HG03045 (cell line): ENCODE results near the gene TTLL12.

ENCODE experiments used
- ATAC-seq: cut with Tn5 transposase; IDR thresholded peaks from one replicate; pipeline ENCODE4 v1.9.1; 2021; ENCODE audit warnings: mild to moderate bottlenecking, moderate library complexity; ENCODE audit not compliant: unreplicated experiment

TTLL12 gene

DNA sequence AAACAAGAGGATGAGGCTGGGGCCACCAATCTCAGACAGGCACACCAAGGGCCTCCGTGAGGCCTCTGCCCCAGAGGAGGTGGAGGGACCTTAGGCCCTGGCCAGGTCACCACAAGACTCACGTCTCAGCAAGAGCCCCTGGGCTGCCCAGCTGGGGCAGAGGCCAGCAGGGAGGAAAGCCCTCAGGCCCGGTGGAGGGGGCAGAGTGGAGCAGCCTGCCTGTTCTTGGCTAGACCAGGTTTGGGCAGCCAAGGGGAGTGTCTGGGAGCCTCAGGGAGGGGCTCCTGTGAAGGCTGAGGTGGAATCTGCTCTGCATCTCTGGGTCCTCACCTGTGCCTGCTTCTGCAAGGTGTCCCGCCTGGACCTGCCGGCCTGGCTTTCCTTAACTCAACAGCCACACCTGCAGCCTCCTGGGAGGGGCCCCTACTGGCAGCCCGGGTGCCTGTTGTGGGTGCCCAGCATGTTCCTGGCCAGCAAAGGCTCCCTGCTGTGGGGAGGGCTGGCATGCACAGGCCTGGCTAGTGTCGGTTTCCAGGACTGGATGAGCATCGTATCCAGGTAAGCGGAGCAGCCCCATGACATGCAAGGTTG is 11.9 kb downstream of the TTLL12 start:
- ATAC-seq: no peak

DNA sequence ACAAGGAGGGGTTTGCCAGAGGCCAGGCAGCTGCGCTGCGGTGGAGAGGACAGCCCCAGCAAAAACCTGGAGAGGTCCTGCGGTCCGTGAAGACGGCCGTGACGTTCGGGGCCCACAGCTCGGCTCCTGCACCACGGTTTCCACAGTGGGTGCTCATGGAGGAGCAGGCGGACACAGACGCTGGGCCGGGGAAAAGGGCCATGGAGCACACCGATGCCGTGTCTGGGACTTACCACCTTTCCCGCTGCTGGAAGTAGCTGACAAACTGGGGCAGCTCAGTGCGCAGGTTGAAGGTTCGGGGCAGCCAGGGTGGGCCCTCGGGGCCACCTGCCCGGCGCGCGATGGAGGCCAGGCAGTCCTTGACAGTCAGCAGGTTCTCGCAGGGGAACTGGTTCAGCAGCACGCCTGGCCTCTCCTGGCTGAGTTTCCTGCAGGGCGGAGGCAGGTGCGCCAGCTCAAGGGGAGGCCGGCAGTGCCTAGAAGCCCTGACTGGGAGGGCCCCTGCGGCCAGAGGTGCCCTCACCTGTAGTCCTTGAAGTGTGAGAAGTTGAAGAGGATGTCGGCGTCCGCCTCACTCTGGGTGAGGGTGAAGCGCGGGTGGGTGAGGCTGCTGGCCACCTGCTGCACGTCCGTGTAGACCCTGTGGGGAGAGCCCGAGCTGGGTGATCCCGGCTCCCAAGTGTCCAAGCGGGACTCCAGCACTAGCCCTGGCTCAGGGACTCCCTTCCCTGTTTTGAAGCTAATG is 12.8 kb downstream of the TTLL12 start:
- ATAC-seq: no peak

DNA sequence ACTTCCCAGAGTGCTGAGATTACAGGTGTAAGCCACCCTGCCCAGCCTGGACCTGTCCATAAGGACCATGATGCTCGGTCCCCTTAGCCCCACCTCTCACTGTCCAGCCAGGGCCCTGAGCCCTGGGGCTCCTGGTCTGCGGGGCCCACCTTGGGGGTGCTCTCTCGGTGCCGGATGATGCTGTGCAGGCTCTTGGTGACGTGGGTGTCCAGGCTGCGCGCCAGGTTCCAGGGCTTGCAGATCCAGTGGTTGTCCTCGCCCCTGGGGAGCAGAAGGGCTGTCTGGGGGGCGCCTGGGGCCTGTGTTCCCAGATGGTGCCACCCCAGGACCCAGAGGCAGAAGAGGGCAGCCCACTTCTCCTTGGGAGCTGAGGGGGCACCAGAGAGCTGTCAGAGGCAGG is 13.4 kb downstream of the TTLL12 start:
- ATAC-seq: no peak

DNA sequence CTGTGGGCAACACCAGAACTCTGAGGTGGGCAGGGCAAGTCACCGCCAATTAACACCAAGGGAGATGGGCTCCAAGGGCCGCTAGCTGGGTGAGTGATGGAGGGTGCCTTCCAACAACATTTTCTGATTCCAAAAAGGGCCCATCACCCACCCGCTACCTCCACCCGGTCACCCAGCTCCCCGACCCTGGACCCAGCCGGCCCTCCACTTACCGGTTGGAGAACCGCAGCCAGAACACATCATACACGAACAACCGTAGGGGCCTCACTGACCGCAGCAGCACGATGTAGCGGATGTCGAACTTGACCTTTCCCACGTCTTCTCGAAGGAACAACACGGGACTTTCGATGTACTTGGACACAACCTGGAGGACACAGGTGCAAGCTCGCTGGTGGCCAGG is 14.7 kb downstream of the TTLL12 start:
- ATAC-seq: no peak

DNA sequence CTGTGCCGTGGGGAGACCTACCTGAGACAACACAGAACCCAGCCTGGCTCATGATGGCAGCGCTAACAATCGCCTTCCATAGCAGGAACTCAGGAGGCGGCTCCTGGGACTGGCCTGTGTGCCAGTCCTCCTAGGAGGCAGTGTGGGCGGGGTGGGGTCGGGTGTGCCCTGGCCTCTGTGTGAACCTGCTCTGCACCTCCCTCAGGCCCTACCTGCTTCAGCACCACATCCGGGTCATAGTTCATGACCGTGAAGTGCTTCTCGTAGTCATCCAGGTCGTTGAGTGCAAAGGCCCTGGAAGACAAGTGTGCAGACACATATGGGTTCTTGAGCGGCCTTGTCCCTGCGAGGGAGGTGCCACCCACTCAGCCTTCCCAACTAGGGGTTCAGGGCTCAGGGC is 15.3 kb downstream of the TTLL12 start:
- ATAC-seq: no peak

DNA sequence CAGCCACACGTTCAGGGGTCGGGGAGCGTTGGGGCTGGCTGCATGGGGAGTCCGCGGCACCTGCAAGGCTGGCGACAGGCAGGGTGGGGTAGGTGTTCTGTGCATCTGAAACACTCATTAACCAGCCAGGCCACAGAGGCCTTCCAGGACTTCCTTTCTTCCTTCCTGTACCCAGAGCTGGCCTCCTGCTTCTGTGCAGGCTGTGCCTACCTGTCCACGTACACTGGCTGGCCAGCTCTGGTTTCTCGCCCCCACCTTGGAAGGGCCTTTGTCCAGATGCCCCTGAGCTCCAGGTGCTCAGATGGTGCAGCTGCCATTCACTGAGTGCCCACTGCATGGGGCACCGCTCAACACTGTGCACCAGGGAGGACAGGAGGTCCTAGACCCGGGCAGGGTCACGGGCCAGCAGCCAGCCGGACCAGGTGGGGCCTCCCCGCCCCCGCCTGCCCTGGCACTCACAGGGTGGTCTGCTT is 15.9 kb downstream of the TTLL12 start:
- ATAC-seq: no peak

GRCh38 chr22:43170131-43170480 is 16.8 kb downstream of the TTLL12 start:
- no peak for ATAC-seq

- ATAC-seq: no peak
These were observed 17.4 kb downstream of the TTLL12 start for GRCh38 chr22:43169310-43170130.

DNA sequence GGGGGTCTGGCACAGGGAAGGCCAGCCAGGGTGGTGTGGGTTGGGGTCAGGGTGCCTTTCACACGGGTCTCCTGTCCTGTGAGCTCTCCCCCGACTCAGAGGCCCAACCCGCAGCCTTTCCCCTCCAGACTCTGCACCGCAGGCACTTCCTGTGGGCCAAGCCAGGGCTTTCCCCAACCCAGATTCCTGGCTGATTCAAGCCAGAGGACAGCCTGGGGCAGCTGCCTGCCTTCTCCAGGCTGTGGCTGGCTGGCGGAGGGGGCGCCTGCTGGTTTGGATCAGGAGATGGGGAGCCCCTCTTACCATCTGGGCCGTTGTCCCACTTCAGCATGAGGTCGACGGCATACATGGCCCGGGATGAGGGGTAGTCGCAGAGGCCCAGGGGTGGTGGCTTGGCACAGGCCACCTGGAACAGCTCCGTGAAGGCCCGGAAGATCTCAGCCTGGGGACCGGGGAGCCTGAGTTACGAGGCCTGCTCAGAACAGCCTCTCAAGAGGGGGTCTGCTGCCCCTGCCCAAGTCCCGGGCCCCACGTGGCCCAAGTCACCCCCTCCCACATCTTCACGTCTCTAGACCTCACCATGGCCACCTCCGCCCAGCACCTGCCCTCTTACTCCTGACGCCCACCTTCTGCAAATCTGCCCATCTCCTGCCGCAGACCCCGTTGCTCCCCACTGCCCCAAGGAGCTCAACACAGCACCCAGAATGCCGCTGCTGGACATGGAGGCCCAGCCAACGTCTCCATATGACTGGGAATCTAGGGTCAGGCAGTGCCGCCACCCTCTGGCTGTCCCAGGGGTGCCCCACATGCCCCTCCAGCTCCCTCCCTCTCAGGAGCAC is 18.2 kb downstream of the TTLL12 start:
- no peak for ATAC-seq

DNA sequence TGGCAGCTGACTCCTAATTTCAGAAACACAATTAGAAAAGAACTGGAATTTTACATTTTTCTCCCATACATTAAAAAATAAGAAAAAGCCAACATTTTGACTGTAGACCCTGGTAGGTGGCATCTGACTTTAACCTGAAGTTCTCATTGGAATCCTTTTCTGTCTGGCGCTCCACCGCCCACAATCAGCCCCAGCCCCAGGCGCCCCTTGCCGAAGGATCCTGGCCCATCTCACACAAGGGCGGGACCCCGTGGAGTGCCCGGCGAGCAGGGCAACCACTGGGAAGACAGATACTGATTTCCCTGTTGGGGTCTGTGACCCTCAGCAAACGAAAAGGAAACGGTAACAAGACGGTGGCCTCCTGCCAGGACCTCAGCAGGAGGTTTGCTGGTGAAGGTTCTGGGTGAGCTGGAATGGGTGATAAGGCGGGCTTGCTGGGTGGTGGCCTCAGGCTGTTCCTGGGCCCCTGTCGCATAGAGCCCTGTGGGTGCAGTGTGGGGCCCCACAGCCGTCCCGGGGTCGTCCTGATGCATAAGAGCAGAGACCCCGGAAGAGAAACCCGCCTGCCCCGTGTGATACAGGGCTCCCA is 19.8 kb downstream of the TTLL12 start:
- no peak for ATAC-seq

- ATAC-seq: no peak
These were observed 20.6 kb downstream of the TTLL12 start for GRCh38 chr22:43166132-43166930.

DNA sequence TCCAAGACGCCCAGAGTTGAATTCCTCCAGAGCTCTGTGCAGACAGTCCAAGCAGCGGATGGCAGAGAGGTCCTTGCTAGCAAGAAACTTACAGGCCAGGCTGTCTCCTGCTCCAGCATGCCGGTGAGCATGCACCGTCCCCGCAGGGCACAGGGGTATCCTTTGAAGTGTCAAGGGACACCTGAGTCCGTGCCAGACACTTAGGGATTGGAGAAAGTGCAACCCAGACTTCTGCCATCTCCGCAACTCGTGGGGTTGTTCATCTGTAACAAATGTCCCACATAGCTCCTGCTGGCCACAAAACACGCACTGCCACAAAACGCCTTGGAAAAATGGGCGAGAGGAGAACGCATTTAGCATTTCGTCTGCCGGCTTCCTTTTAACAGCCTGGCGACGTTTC is 22.3 kb downstream of the TTLL12 start:
- ATAC-seq: no peak

DNA sequence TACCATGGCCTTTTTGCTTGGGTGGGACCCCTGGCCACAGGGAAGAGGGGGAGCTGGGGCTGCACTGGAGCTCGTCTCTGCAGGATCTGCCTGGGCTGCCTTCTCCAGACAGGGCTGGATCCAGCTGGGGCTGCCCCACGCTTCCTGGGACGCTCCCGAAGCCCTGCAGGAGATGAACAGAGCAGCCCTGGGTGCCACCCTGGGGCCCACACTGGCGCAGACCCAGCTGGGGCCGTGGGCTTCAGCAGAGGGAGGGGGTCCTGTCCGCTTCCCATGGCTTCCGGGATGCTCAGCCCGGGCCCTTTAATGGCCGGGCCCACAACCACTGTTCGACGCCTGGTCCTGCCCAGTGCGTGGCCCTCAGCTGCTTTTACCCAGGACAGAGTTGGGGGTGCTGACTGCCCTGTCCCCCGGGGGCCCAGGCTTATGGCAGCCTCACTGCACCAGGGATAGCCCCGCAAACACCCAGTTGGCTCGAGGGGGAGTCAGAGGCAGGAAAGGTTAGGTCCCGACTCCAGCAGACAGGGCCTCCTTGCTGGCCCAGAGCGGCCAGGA is 23.6 kb downstream of the TTLL12 start:
- ATAC-seq: no peak

GRCh38 chr22:43162412-43163150 is 24.4 kb downstream of the TTLL12 start:
- no peak for ATAC-seq

DNA sequence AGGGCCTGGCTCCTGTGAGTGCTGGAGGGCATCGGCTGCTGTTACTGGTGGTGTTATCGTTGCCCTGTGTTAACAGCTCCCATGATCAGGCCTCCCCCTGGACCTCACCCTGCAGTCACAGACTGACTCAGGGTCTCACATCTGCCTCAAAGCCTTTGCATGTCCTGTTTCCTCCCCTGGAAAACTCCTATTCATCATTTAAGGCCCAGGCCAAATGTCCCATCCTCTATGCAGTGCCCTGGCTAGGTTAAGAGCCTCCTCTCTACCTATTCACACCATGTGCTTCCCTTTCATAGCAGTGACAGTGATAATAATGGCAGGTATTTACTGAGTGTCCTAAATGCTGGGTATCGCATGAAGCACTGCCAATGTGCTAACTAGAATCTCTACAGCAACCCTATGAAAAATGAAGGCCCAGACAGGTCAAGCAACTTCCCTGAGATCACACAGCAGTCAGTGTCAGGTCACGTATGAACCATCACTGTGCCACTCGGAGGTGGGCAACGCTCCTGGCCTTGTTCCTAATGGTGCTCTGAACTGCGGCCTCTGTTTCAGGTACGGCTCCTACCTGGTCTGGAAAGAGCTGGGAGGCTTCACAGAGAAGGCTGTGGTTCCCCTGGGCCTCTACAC is 26.3 kb downstream of the TTLL12 start:
- no peak for ATAC-seq

DNA sequence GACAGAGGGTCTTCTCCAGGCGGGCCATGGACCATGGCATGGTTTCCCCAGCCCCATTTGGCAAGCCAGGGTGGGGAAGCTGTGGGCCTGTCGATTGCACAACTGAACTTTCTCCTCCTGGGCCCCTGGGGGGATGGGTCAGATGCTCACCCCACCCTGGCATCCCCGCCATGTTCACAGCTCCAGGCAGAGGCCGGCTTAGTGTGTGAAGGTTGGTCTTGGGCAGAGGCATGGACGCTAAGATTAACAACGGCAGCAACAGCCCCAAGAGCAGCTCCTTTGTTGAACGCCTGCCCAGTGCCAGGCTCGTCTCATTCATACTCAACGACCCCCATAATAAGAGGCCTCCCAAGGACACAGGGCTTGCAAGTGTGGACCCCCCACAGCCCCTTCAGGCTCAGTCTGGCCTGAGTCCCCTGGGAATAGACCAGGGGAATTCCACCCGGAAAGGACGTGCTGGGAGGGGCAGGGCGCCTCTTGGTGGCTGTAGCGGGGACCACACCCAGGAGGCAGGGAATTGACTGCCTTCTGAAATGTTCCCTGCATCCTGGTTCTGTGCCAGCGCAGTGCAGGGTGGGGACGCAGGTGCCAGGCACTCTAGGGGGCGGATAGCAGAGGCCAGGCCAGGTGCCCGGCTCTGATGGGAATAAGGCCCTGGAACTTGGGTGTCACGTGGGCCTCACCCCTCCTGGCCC is 27.3 kb downstream of the TTLL12 start:
- ATAC-seq: no peak

GRCh38 chr22:43158778-43159483 is 28.0 kb downstream of the TTLL12 start:
- ATAC-seq: no peak
